Tibial artery (tissue), 4 donors: Measurements from ENCODE around the gene ACBD5.
"Not testable (repeated sequence)": the region's sequence is repeated elsewhere in the genome, so short reads cannot be mapped to it uniquely, and the experiment has no call there.

Experiments
- DNase-seq, 2 donors: peaks; one replicate each; pipeline ENCODE4 v3.0.0-alpha.2; 2019
- H3K27ac ChIP-seq, 2 donors: fragments of 200-600 bp; sonication (generic) in 1 of 2; 1 replicate in 1 of 2; 2 replicates in 1 of 2; pipeline ENCODE4 v1.5.1; 2018 to 2019; ENCODE audit warnings: mild to moderate bottlenecking in 1 of 2
- H3K27me3 ChIP-seq, 2 donors: fragments of 200-600 bp; sonication (generic) in 1 of 2; one replicate each; pipeline versions ENCODE4 v1.5.1 to v1.6.0; 2016 to 2019
- H3K36me3 ChIP-seq, 3 donors: fragments of 200-600 bp; sonication (generic) in 2 of 3; one replicate each; pipeline ENCODE4 v1.5.1; 2016 to 2019; ENCODE audit warnings: mild to moderate bottlenecking in 2 of 3
- H3K4me1 ChIP-seq, 4 donors: fragments of 200-600 bp; sonication (generic) in 2 of 4; 1 replicate in 3 of 4; 2 replicates in 1 of 4; pipeline ENCODE4 v1.5.1; 2016 to 2019
- H3K4me3 ChIP-seq, 2 donors: fragments of 200-600 bp; sonication (generic) in 1 of 2; 1 replicate in 1 of 2; 2 replicates in 1 of 2; pipeline ENCODE4 v1.5.1; 2018 to 2019; ENCODE audit warnings: mild to moderate bottlenecking in 2 of 2
- H3K9me3 ChIP-seq, 3 donors: fragments of 200-600 bp; sonication (generic) in 1 of 3; one replicate each; pipeline ENCODE4 v1.5.1; 2016 to 2019
- intact Hi-C: fragments of 100-400 bp; cut with DNase I; formaldehyde crosslinking; loops from one replicate; pipeline ENCODE4 v1.15.0; 2023; ENCODE audit warnings: low total_unique reads
- TF ChIP-seq, protein P1 (sequence below), 2 experiments: fragments of 200-600 bp in 1 of 2; fragments of 450-650 bp in 1 of 2; IDR thresholded peaks; one replicate each; pipeline ENCODE4 v1.5.1; 2017 to 2019; ENCODE audit warnings: antibody characterized with exemption in 2 of 2, mild to moderate bottlenecking in 1 of 2, moderate library complexity in 1 of 2

Gene ACBD5

DNA sequence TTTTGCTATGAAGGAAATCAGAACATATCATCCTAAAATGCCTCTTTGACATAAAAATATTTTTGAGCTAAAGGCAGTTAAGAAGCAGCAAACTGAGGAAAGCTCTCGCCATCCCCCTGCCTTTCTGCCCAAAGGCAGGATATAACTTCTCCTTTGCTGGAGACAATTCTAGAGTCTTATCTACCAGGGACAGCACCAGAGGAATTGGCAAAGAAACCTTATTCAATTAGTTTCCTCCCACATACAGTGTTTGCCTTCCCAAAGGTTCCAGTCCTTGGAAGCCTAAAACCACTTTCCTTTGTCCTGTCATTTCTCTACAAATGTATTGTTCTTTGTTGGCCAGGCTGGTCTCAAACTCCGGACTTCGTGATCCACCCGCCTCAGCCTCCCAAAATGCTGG is 51.7 kb downstream of the ACBD5 start:
- Histone ChIP-seq H3K4me3 (no peak overlapping the region), H3K4me1 (peaks cover 0 to 4% (median 0%) of the 10 kb centered on the region in 4 donors), H3K27me3 (no peaks in the 10 kb centered on the region), H3K9me3 (no peaks in the 10 kb centered on the region), H3K27ac (no peak overlapping the region), H3K36me3 (peaks cover 0 to 28% (median 23%) of the 10 kb centered on the region in 3 donors)
- DNase-seq = no peak
- TF ChIP-seq, protein P1, sequence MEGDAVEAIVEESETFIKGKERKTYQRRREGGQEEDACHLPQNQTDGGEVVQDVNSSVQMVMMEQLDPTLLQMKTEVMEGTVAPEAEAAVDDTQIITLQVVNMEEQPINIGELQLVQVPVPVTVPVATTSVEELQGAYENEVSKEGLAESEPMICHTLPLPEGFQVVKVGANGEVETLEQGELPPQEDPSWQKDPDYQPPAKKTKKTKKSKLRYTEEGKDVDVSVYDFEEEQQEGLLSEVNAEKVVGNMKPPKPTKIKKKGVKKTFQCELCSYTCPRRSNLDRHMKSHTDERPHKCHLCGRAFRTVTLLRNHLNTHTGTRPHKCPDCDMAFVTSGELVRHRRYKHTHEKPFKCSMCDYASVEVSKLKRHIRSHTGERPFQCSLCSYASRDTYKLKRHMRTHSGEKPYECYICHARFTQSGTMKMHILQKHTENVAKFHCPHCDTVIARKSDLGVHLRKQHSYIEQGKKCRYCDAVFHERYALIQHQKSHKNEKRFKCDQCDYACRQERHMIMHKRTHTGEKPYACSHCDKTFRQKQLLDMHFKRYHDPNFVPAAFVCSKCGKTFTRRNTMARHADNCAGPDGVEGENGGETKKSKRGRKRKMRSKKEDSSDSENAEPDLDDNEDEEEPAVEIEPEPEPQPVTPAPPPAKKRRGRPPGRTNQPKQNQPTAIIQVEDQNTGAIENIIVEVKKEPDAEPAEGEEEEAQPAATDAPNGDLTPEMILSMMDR (IDR thresholded peaks at IDR 0.05) = no peak
- intact Hi-C loops = no loop called here

DNA sequence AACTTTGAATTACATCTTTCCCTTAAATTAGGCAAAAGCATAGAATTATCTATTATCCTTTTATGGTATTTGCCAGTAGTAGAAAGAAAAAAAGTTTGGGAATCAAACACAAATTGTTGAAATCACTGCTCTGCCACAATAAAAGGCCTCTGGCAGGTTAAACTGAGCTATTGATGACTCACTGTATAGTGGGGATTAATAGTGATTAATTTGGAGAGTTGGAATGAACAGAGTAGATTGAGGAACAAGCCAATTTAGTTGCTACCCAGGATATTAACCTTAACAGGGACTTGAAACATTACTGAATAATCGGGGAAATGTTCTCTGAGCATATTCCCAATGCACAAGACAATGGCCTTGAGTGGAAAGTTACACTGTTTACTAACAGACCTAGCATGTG is 52.3 kb downstream of the ACBD5 start:
- DNase-seq = no peak
- no peak overlapping the region for H3K27ac ChIP-seq
- peaks cover 0 to 4% (median 0%) of the 10 kb centered on the region in 4 donors for H3K4me1 ChIP-seq
- H3K9me3 ChIP-seq = no peaks in the 10 kb centered on the region
- TF ChIP-seq, protein P1 (IDR thresholded peaks at IDR 0.05) = no peak
- peaks cover 0 to 32% (median 23%) of the 10 kb centered on the region in 3 donors for H3K36me3 ChIP-seq
- H3K4me3 ChIP-seq = no peak overlapping the region
- no peaks in the 10 kb centered on the region for H3K27me3 ChIP-seq
- intact Hi-C loops = no loop called here

DNA sequence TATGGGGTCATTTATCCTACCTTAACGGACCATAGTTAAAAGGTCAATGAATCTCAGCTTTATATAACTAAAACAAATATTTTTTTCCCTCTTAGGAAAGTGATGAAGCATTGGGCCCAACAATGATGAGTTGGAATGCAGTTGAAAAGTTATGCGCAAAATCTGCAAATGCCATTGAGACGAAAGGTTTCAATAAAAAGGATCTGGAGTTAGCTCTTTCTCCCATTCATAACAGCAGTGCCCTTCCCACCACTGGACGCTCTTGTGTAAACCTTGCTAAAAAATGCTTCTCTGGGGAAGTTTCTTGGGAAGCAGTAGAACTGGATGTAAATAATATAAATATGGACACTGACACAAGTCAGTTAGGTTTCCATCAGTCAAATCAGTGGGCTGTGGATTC is 70.7 kb downstream of the ACBD5 start:
- no peaks in the 10 kb centered on the region for H3K4me1 ChIP-seq
- H3K36me3 ChIP-seq = peaks cover 12 to 58% (median 39%) of the 10 kb centered on the region in 3 donors
- DNase-seq = no peak
- intact Hi-C loops = no loop called here
- no peak overlapping the region for H3K4me3 ChIP-seq
- H3K9me3 ChIP-seq = no peaks in the 10 kb centered on the region
- H3K27me3 ChIP-seq = no peaks in the 10 kb centered on the region
- no peak overlapping the region for H3K27ac ChIP-seq
- TF ChIP-seq, protein P1 (IDR thresholded peaks at IDR 0.05) = no peak

DNA sequence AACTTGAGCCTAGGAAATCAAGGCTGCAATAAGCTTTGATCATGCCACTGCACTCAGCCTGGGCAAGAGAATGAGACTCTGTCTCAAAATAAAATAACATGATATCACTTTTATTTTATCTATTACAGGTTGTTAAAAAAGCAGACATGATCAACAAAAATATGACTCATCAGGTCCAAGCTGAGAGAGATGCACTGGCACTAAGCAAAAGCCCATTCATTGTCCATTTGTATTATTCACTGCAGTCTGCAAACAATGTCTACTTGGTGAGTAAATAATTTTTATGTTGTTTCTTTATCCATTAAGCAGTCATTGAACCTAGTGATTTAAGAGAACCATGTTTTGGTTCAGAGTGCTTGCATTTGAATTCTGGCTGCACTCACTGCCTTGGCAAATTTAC is 82.2 kb downstream of the ACBD5 start:
- no peaks in the 10 kb centered on the region for H3K9me3 ChIP-seq
- H3K36me3 ChIP-seq = peaks cover 4 to 31% (median 29%) of the 10 kb centered on the region in 3 donors
- DNase-seq = no peak
- TF ChIP-seq, protein P1 (IDR thresholded peaks at IDR 0.05) = no peak
- H3K27me3 ChIP-seq = no peaks in the 10 kb centered on the region
- intact Hi-C loops = loop anchor here (5.0 kb wide), 1 partner anchor 84 kb away; the partner anchor contains the start of gene ACBD5
- H3K27ac ChIP-seq = no peak overlapping the region
- peaks cover 0 to 18% (median 4%) of the 10 kb centered on the region in 4 donors for H3K4me1 ChIP-seq
- no peak overlapping the region for H3K4me3 ChIP-seq

DNA sequence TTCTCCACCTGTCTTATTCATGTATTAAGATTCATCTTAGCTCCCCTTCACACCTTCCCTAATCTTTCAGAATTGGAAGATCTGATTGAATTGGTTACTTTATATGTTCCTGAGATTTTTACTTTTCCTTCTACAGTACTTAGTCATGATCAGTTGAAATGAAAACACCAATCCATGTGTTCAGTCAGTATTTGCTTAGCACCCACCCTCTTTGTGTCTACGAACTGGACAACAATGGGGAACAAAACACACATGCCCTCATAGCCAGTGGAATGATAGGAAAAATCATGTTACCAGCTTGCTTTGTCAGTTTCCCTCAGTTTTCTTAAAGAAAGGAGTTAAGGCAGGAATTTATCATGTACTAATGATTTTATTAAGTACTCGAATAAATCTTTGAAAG is 83.4 kb downstream of the ACBD5 start:
- H3K4me1 ChIP-seq = peaks cover 0 to 31% (median 11%) of the 10 kb centered on the region in 4 donors
- no peak overlapping the region for H3K4me3 ChIP-seq
- no peaks in the 10 kb centered on the region for H3K9me3 ChIP-seq
- intact Hi-C loops = loop anchor here (5.0 kb wide), 1 partner anchor 85 kb away; the partner anchor contains the start of gene ACBD5
- peaks cover 0 to 22% (median 16%) of the 10 kb centered on the region in 3 donors for H3K36me3 ChIP-seq
- DNase-seq = no peak
- H3K27ac ChIP-seq = no peak overlapping the region
- TF ChIP-seq, protein P1 (IDR thresholded peaks at IDR 0.05) = no peak
- H3K27me3 ChIP-seq = no peaks in the 10 kb centered on the region

DNA sequence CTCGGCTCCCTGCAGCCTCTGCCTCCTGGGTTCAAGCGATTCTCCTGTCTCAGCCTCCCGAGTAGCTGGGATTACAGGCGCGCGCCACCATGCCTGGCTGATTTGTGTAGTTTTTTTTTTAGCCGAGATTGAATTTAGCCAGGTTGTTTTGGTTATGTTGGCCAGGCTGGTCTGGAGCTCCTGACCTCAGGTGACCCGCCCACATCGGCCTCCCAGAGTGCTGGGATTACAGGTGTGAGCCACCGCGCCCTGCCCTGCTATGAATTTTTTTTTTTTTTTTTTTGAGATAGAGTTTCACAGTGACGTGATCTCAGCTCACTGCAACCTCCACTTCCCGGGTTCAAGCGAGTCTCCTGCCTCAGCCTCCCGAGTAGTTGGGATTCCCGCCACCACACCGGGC is 84.0 kb downstream of the ACBD5 start:
- H3K4me1 ChIP-seq = peaks cover 0 to 32% (median 11%) of the 10 kb centered on the region in 4 donors
- DNase-seq, H3K9me3 ChIP-seq, H3K27me3 ChIP-seq: not testable (repeated sequence)
- peaks cover 0 to 16% (median 16%) of the 10 kb centered on the region in 3 donors for H3K36me3 ChIP-seq
- peak overlapping the region; percentile 61 to 94 for H3K4me3 ChIP-seq
- H3K27ac ChIP-seq = peak overlapping the region in 1 of 2 donors; percentile 100
- intact Hi-C loops = loop anchor here (5.0 kb wide), 1 partner anchor 86 kb away; the partner anchor contains the start of gene ACBD5
